Dendritic cell treated with granulocyte-macrophage colony-stimulating factor and Interleukin-4, amounts not matched to agents 40 ng/mL and 50 ng/mL, for 4 days (primary cell): ENCODE results near the gene MVD.

Experiments
- H3K27ac Mint-ChIP-seq: one replicate; pipeline ENCODE4 v1.8.0; 2022; ENCODE audit warnings: mild to moderate bottlenecking, mixed read lengths
- H3K27me3 Mint-ChIP-seq: one replicate; pipeline ENCODE4 v1.8.0; 2022; ENCODE audit warnings: mild to moderate bottlenecking, mixed read lengths
- H3K36me3 Mint-ChIP-seq: one replicate; pipeline ENCODE4 v1.8.0; 2022; ENCODE audit warnings: low read depth, mixed read lengths
- H3K4me1 Mint-ChIP-seq: one replicate; pipeline ENCODE4 v1.8.0; 2022; ENCODE audit warnings: low read depth, mixed read lengths
- H3K4me3 Mint-ChIP-seq: one replicate; pipeline ENCODE4 v1.8.0; 2022; ENCODE audit warnings: mild to moderate bottlenecking, moderate library complexity, mixed read lengths
- H3K9me3 Mint-ChIP-seq: one replicate; pipeline ENCODE4 v1.8.0; 2022; ENCODE audit warnings: mixed read lengths
- intact Hi-C: fragments of 100-400 bp; cut with micrococcal nuclease; formaldehyde crosslinking; loops from one replicate; pipeline ENCODE4 v1.15.0; 2022

The MVD gene

GRCh38 chr16:88631920-88632586, 30.8 kb downstream of the MVD start:
- H3K9me3 Mint-ChIP-seq: no peaks in the 10 kb centered on the region

GRCh38 chr16:88631384-88631783, 31.5 kb downstream of the MVD start:
- Mint-ChIP-seq H3K4me3 (no peak overlapping the region), H3K27ac (no peak overlapping the region)
- intact Hi-C loops: loop anchor here (10.0 kb wide), 2 partner anchors 47 to 53 kb away; partner anchors contain the start of gene SNAI3

More at GRCh38 chr16:88631920-88632586, 30.8 kb downstream of the MVD start:
- no peak overlapping the region for H3K27ac Mint-ChIP-seq
- H3K4me3 Mint-ChIP-seq: no peak overlapping the region
- intact Hi-C loops: loop anchor here (10.0 kb wide), 2 partner anchors 47 to 53 kb away; partner anchors contain the start of gene SNAI3
- H3K4me1 Mint-ChIP-seq: peaks cover 41% of the 10 kb centered on the region
- peaks cover 62% of the 10 kb centered on the region for H3K36me3 Mint-ChIP-seq
- peaks cover 16% of the 10 kb centered on the region for H3K27me3 Mint-ChIP-seq

GRCh38 chr16:88630941-88631340, 31.9 kb downstream of the MVD start:
- H3K4me3 Mint-ChIP-seq: no peak overlapping the region

More at GRCh38 chr16:88631384-88631783, 31.5 kb downstream of the MVD start:
- Mint-ChIP-seq H3K36me3 (peaks cover 69% of the 10 kb centered on the region), H3K27me3 (peaks cover 13% of the 10 kb centered on the region), H3K4me1 (peaks cover 38% of the 10 kb centered on the region), H3K9me3 (no peaks in the 10 kb centered on the region)

GRCh38 chr16:88630433-88630832, 32.5 kb downstream of the MVD start:
- no peaks in the 10 kb centered on the region for H3K9me3 Mint-ChIP-seq
- intact Hi-C loops: loop anchor here (10.0 kb wide), 2 partner anchors 46 to 54 kb away; partner anchors contain the start of gene SNAI3
- peaks cover 78% of the 10 kb centered on the region for H3K36me3 Mint-ChIP-seq
- H3K4me1 Mint-ChIP-seq: peaks cover 28% of the 10 kb centered on the region
- H3K4me3 Mint-ChIP-seq: no peak overlapping the region
- H3K27me3 Mint-ChIP-seq: peaks cover 3% of the 10 kb centered on the region
- H3K27ac Mint-ChIP-seq: no peak overlapping the region

More at GRCh38 chr16:88630941-88631340, 31.9 kb downstream of the MVD start:
- H3K4me1 Mint-ChIP-seq: peaks cover 33% of the 10 kb centered on the region
- no peak overlapping the region for H3K27ac Mint-ChIP-seq
- no peaks in the 10 kb centered on the region for H3K9me3 Mint-ChIP-seq
- intact Hi-C loops: loop anchor here (10.0 kb wide), 2 partner anchors 46 to 54 kb away; partner anchors contain the start of gene SNAI3
- peaks cover 73% of the 10 kb centered on the region for H3K36me3 Mint-ChIP-seq
- H3K27me3 Mint-ChIP-seq: peaks cover 8% of the 10 kb centered on the region

- Mint-ChIP-seq H3K27ac (no peak overlapping the region), H3K9me3 (no peaks in the 10 kb centered on the region), H3K36me3 (peaks cover 84% of the 10 kb centered on the region), H3K4me3 (no peak overlapping the region), H3K27me3 (no peaks in the 10 kb centered on the region), H3K4me1 (peaks cover 22% of the 10 kb centered on the region)
- intact Hi-C loops: loop anchor here (10.0 kb wide), 2 partner anchors 45 to 55 kb away; partner anchors contain the start of gene SNAI3
These were observed 33.1 kb downstream of the MVD start for GRCh38 chr16:88629835-88630234.

GRCh38 chr16:88628512-88628974, 34.3 kb downstream of the MVD start:
- H3K36me3 Mint-ChIP-seq: peaks cover 97% of the 10 kb centered on the region
- no peak overlapping the region for H3K4me3 Mint-ChIP-seq

GRCh38 chr16:88627531-88628411, 35.1 kb downstream of the MVD start:
- no peaks in the 10 kb centered on the region for H3K27me3 Mint-ChIP-seq
- H3K27ac Mint-ChIP-seq: no peak overlapping the region
- intact Hi-C loops: no loop called here
- no peaks in the 10 kb centered on the region for H3K9me3 Mint-ChIP-seq
- no peak overlapping the region for H3K4me3 Mint-ChIP-seq
- H3K4me1 Mint-ChIP-seq: peaks cover 10% of the 10 kb centered on the region
- peaks cover 98% of the 10 kb centered on the region for H3K36me3 Mint-ChIP-seq

More at GRCh38 chr16:88628512-88628974, 34.3 kb downstream of the MVD start:
- Mint-ChIP-seq H3K27ac (no peak overlapping the region), H3K27me3 (no peaks in the 10 kb centered on the region), H3K9me3 (no peaks in the 10 kb centered on the region), H3K4me1 (peaks cover 12% of the 10 kb centered on the region)
- intact Hi-C loops: no loop called here

- intact Hi-C loops: no loop called here
- H3K9me3 Mint-ChIP-seq: no peaks in the 10 kb centered on the region
- no peak overlapping the region for H3K27ac Mint-ChIP-seq
- no peaks in the 10 kb centered on the region for H3K27me3 Mint-ChIP-seq
- H3K4me3 Mint-ChIP-seq: no peak overlapping the region
- peaks cover 9% of the 10 kb centered on the region for H3K4me1 Mint-ChIP-seq
- peaks cover 98% of the 10 kb centered on the region for H3K36me3 Mint-ChIP-seq
These were observed 36.2 kb downstream of the MVD start for GRCh38 chr16:88626646-88627045.

GRCh38 chr16:88624977-88625576, 37.8 kb downstream of the MVD start:
- Mint-ChIP-seq H3K36me3 (peaks cover 90% of the 10 kb centered on the region), H3K4me1 (no peaks in the 10 kb centered on the region), H3K9me3 (no peaks in the 10 kb centered on the region), H3K27me3 (no peaks in the 10 kb centered on the region), H3K27ac (no peak overlapping the region), H3K4me3 (no peak overlapping the region)
- intact Hi-C loops: no loop called here

- Mint-ChIP-seq H3K4me1 (no peaks in the 10 kb centered on the region), H3K27ac (no peak overlapping the region), H3K27me3 (no peaks in the 10 kb centered on the region), H3K9me3 (no peaks in the 10 kb centered on the region), H3K36me3 (peaks cover 90% of the 10 kb centered on the region), H3K4me3 (no peak overlapping the region)
- intact Hi-C loops: no loop called here
These were observed 38.4 kb downstream of the MVD start for GRCh38 chr16:88624481-88624880.

- Mint-ChIP-seq H3K27ac (no peak overlapping the region), H3K4me1 (no peaks in the 10 kb centered on the region), H3K36me3 (peaks cover 92% of the 10 kb centered on the region), H3K4me3 (no peak overlapping the region), H3K9me3 (no peaks in the 10 kb centered on the region), H3K27me3 (no peaks in the 10 kb centered on the region)
- intact Hi-C loops: no loop called here
These were observed 39.0 kb downstream of the MVD start for GRCh38 chr16:88623858-88624257.

- Mint-ChIP-seq H3K27ac (no peak overlapping the region), H3K9me3 (no peaks in the 10 kb centered on the region), H3K36me3 (peaks cover 92% of the 10 kb centered on the region), H3K4me1 (no peaks in the 10 kb centered on the region), H3K27me3 (no peaks in the 10 kb centered on the region), H3K4me3 (no peak overlapping the region)
- intact Hi-C loops: no loop called here
These were observed 40.0 kb downstream of the MVD start for GRCh38 chr16:88622866-88623265.

- no peaks in the 10 kb centered on the region for H3K4me1 Mint-ChIP-seq
- H3K9me3 Mint-ChIP-seq: no peaks in the 10 kb centered on the region
- no peaks in the 10 kb centered on the region for H3K27me3 Mint-ChIP-seq
- intact Hi-C loops: no loop called here
- H3K27ac Mint-ChIP-seq: no peak overlapping the region
- peaks cover 92% of the 10 kb centered on the region for H3K36me3 Mint-ChIP-seq
- H3K4me3 Mint-ChIP-seq: no peak overlapping the region
These were observed 40.8 kb downstream of the MVD start for GRCh38 chr16:88622125-88622524.
